HG03103 (cell line): ENCODE measurements around the gene MGAT2.
"Not testable (repeated sequence)": the region's sequence is repeated elsewhere in the genome, so short reads cannot be mapped to it uniquely, and the experiment has no call there.

Experiments used
- ATAC-seq: cut with Tn5 transposase; IDR thresholded peaks from one replicate; pipeline ENCODE4 v1.9.1; 2021; ENCODE audit warnings: low read depth; ENCODE audit not compliant: unreplicated experiment

MGAT2 gene

DNA sequence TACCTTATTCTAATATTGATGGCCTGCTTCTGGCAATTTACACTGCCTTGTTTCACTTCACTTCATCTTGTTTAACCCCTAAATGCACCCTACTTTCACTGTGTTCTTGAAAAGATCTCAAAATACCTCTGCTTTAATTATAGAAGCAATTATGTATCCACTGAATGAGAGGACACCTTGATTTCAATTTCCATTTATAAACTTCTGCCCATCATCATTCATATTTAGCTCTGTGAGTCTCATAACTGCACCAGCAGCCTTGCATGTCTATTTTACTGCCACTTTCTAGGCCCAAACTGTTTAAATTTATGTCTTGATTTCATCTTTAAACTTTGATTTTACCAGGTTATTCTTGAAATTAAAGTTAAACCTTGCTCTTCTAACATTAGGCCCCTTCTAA, 21.6 kb downstream of the MGAT2 start:
- ATAC-seq, result no peak

DNA sequence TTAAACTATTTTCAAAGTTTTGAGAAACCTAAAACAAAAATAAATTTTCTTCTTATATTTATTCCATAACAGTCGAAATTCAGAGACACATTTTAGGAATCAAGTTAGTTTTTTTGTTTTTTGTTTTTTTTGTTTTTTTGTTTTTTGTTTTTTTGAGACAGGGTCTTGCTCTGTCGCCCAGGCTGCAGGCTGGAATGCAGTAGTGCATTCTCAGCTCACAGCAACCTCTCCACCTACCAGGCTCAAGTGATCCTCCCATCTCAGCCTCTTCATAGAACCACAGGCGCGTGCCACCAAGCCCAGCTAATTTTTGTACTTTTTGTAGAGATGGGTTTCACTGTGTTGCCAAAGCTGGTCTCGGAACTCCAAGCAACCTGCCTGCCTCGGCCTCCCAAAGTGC, 32.9 kb downstream of the MGAT2 start:
- no peak for ATAC-seq

DNA sequence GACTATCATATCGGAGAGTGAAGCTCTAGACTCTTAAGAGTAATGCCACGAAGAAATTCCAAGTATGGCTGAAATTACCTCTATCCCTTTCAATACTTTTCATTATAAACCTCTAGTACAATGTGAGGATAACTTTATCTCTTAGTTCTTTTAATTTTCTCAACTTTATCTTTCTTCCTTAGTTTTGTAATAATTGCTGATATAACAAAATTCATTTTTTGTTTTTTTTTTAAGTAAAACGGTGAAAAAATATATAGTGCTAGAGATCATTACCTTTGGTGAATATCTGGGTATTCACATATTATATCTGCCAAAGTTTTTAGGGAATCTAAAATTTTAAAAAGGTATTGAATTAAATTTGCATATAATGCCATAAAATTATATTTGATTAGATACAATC, 33.9 kb downstream of the MGAT2 start:
- no peak for ATAC-seq

DNA sequence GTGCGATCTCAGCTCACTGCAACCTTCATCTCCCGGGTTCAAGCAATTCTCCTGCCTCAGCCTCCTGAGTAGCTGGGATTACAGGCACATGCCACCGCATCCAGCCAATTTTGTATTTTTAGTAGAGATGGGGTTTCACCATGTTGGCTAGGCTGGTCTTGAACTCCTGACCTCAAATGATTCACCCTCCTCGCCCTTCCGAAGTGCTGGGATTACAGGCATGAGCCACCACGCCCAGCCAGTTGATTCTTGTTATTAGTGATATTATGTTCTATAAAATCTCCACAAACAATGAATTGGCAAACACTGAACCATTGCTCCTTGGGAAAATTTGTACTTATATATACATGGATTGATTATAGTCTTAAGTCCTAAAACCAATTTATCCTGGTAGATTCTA, 36.9 kb downstream of the MGAT2 start:
- ATAC-seq, result not testable (repeated sequence)

DNA sequence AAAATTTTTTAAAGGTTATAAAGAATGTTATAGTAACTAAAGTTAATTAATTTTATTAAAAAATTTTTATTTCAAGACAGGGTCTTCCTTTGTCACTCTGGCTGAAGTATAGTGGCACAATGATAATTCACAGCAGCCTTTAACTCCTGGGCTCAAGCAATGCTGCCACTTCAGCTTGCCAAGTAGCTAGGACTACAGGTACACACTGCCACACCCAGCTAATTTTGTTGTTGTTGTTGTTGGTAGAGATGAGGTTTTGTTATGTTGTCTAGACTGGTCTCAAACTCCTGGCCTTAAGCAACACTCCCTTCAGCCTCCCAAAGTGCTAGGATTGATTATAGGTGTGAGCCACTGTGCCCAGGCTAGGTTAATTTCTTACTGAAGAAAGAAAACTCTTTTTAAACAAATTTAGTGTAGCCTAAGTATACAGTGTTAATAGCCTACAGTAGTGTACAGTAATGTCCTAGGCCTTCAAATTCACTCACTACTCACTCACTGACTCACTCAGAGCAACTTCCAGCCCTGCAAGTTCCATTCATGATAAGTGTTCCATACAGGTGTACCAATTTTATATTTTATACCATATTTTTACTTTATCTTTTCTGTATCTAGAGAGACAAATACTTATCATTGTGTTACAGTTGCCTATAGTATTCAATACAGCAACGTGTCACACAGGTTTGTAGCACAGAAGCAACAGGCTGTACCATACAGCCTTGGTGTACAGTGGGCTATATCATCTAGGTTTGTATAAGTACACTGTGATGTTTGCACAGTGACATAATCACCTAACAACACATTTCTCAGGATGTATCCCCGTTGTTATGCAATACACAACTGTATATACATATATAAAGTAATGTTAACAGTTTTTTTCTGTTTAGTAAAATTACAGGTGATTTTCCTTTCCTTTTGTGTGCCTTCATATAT, 39.2 kb downstream of the MGAT2 start:
- ATAC-seq, result no peak

- ATAC-seq, result no peak
These were observed 49.9 kb downstream of the MGAT2 start for GRCh38 chr14:49670475-49670874.
